ENCODE data around the gene ZBED1.
"Not testable (repeated sequence)": the region's sequence is repeated elsewhere in the genome, so short reads cannot be mapped to it uniquely, and the experiment has no call there.

The ZBED1 gene

GRCh38 chrX:2483398-2484060, 17.2 kb downstream of the ZBED1 start:
- peaks cover 27% of the 10 kb centered on the region for H3K36me3 ChIP-seq (ENCODE audit: control insufficient read depth, insufficient read depth, low read length)
- H3K9ac ChIP-seq (ENCODE audit: low read depth, low read length) = no peak overlapping the region
- no peaks in the 10 kb centered on the region for H3K27me3 ChIP-seq (ENCODE audit: control insufficient read depth, insufficient read depth, low read length)
- H3K9me3 ChIP-seq (ENCODE audit: control insufficient read depth, insufficient read depth, low read length) = no peaks in the 10 kb centered on the region
- no peak overlapping the region for H3K27ac ChIP-seq (ENCODE audit: low read depth, low read length)
- no peak overlapping the region for H3K4me3 ChIP-seq (ENCODE audit: low read depth, low read length)
- H3K4me1 ChIP-seq (ENCODE audit: control insufficient read depth, insufficient read depth, low read length) = peaks cover 10% of the 10 kb centered on the region

- H3K9me3 ChIP-seq (ENCODE audit: control insufficient read depth, insufficient read depth, low read length); H3K4me3 ChIP-seq (ENCODE audit: low read depth, low read length); H3K9ac ChIP-seq (ENCODE audit: low read depth, low read length); H3K36me3 ChIP-seq (ENCODE audit: control insufficient read depth, insufficient read depth, low read length); H3K27ac ChIP-seq (ENCODE audit: low read depth, low read length); H3K27me3 ChIP-seq (ENCODE audit: control insufficient read depth, insufficient read depth, low read length): not testable (repeated sequence)
- peaks cover 10% of the 10 kb centered on the region for H3K4me1 ChIP-seq (ENCODE audit: control insufficient read depth, insufficient read depth, low read length)
These were observed 19.2 kb downstream of the ZBED1 start for GRCh38 chrX:2481597-2481996.

- H3K9ac ChIP-seq (ENCODE audit: low read depth, low read length); H3K27ac ChIP-seq (ENCODE audit: low read depth, low read length); H3K9me3 ChIP-seq (ENCODE audit: control insufficient read depth, insufficient read depth, low read length); H3K36me3 ChIP-seq (ENCODE audit: control insufficient read depth, insufficient read depth, low read length); H3K4me1 ChIP-seq (ENCODE audit: control insufficient read depth, insufficient read depth, low read length); H3K27me3 ChIP-seq (ENCODE audit: control insufficient read depth, insufficient read depth, low read length); H3K4me3 ChIP-seq (ENCODE audit: low read depth, low read length): not testable (repeated sequence)
These were observed 20.8 kb downstream of the ZBED1 start for GRCh38 chrX:2479982-2480381.

- H3K9ac ChIP-seq (ENCODE audit: low read depth, low read length) = no peak overlapping the region
- H3K36me3 ChIP-seq (ENCODE audit: control insufficient read depth, insufficient read depth, low read length) = 0 out of 2 replicates have a peak, but pooled peaks cover 1% of the 10 kb centered on the region
- no peak overlapping the region for H3K4me3 ChIP-seq (ENCODE audit: low read depth, low read length)
- H3K9me3 ChIP-seq (ENCODE audit: control insufficient read depth, insufficient read depth, low read length) = no peaks in the 10 kb centered on the region
- peaks cover 2% of the 10 kb centered on the region for H3K4me1 ChIP-seq (ENCODE audit: control insufficient read depth, insufficient read depth, low read length)
- no peaks in the 10 kb centered on the region for H3K27me3 ChIP-seq (ENCODE audit: control insufficient read depth, insufficient read depth, low read length)
- no peak overlapping the region for H3K27ac ChIP-seq (ENCODE audit: low read depth, low read length)
These were observed 21.4 kb downstream of the ZBED1 start for GRCh38 chrX:2479420-2479780.

- Histone ChIP-seq H3K27me3 (ENCODE audit: control insufficient read depth, insufficient read depth, low read length) (no peaks in the 10 kb centered on the region), H3K9ac (ENCODE audit: low read depth, low read length) (no peak overlapping the region), H3K9me3 (ENCODE audit: control insufficient read depth, insufficient read depth, low read length) (no peaks in the 10 kb centered on the region), H3K36me3 (ENCODE audit: control insufficient read depth, insufficient read depth, low read length) (no peaks in the 10 kb centered on the region), H3K4me1 (ENCODE audit: control insufficient read depth, insufficient read depth, low read length) (no peaks in the 10 kb centered on the region), H3K4me3 (ENCODE audit: low read depth, low read length) (no peak overlapping the region), H3K27ac (ENCODE audit: low read depth, low read length) (no peak overlapping the region)
These were observed 22.0 kb downstream of the ZBED1 start for GRCh38 chrX:2478546-2479419.

GRCh38 chrX:2477313-2477712, 23.5 kb downstream of the ZBED1 start:
- H3K4me1 ChIP-seq (ENCODE audit: control insufficient read depth, insufficient read depth, low read length); H3K9ac ChIP-seq (ENCODE audit: low read depth, low read length); H3K27ac ChIP-seq (ENCODE audit: low read depth, low read length); H3K27me3 ChIP-seq (ENCODE audit: control insufficient read depth, insufficient read depth, low read length); H3K36me3 ChIP-seq (ENCODE audit: control insufficient read depth, insufficient read depth, low read length); H3K4me3 ChIP-seq (ENCODE audit: low read depth, low read length); H3K9me3 ChIP-seq (ENCODE audit: control insufficient read depth, insufficient read depth, low read length): not testable (repeated sequence)

- Histone ChIP-seq H3K9me3 (ENCODE audit: control insufficient read depth, insufficient read depth, low read length) (no peaks in the 10 kb centered on the region), H3K9ac (ENCODE audit: low read depth, low read length) (no peak overlapping the region), H3K36me3 (ENCODE audit: control insufficient read depth, insufficient read depth, low read length) (no peaks in the 10 kb centered on the region), H3K4me3 (ENCODE audit: low read depth, low read length) (no peak overlapping the region), H3K27me3 (ENCODE audit: control insufficient read depth, insufficient read depth, low read length) (no peaks in the 10 kb centered on the region), H3K4me1 (ENCODE audit: control insufficient read depth, insufficient read depth, low read length) (no peaks in the 10 kb centered on the region), H3K27ac (ENCODE audit: low read depth, low read length) (no peak overlapping the region)
These were observed 25.6 kb downstream of the ZBED1 start for GRCh38 chrX:2474963-2475726.

GRCh38 chrX:2474280-2474962, 26.4 kb downstream of the ZBED1 start:
- H3K9ac ChIP-seq (ENCODE audit: low read depth, low read length) = no peak overlapping the region

GRCh38 chrX:2473064-2473463, 27.7 kb downstream of the ZBED1 start:
- not testable (repeated sequence) for H3K4me1 ChIP-seq (ENCODE audit: control insufficient read depth, insufficient read depth, low read length); H3K4me3 ChIP-seq (ENCODE audit: low read depth, low read length); H3K36me3 ChIP-seq (ENCODE audit: control insufficient read depth, insufficient read depth, low read length); H3K27ac ChIP-seq (ENCODE audit: low read depth, low read length); H3K27me3 ChIP-seq (ENCODE audit: control insufficient read depth, insufficient read depth, low read length); H3K9ac ChIP-seq (ENCODE audit: low read depth, low read length)
- H3K9me3 ChIP-seq (ENCODE audit: control insufficient read depth, insufficient read depth, low read length) = peaks cover 11% of the 10 kb centered on the region; the same call in 1 of the 2 replicates

More at GRCh38 chrX:2474280-2474962, 26.4 kb downstream of the ZBED1 start:
- H3K36me3 ChIP-seq (ENCODE audit: control insufficient read depth, insufficient read depth, low read length) = peaks cover 5% of the 10 kb centered on the region; the same call in 1 of the 2 replicates
- peaks cover 4% of the 10 kb centered on the region; the same call in 1 of the 2 replicates for H3K9me3 ChIP-seq (ENCODE audit: control insufficient read depth, insufficient read depth, low read length)
- no peaks in the 10 kb centered on the region for H3K4me1 ChIP-seq (ENCODE audit: control insufficient read depth, insufficient read depth, low read length)
- no peak overlapping the region for H3K4me3 ChIP-seq (ENCODE audit: low read depth, low read length)
- no peaks in the 10 kb centered on the region for H3K27me3 ChIP-seq (ENCODE audit: control insufficient read depth, insufficient read depth, low read length)
- no peak overlapping the region for H3K27ac ChIP-seq (ENCODE audit: low read depth, low read length)

- Histone ChIP-seq H3K4me1 (ENCODE audit: control insufficient read depth, insufficient read depth, low read length) (no peaks in the 10 kb centered on the region), H3K27me3 (ENCODE audit: control insufficient read depth, insufficient read depth, low read length) (no peaks in the 10 kb centered on the region), H3K9me3 (ENCODE audit: control insufficient read depth, insufficient read depth, low read length) (peaks cover 13% of the 10 kb centered on the region; the same call in 1 of the 2 replicates), H3K36me3 (ENCODE audit: control insufficient read depth, insufficient read depth, low read length) (peaks cover 5% of the 10 kb centered on the region; the same call in 1 of the 2 replicates), H3K4me3 (ENCODE audit: low read depth, low read length) (no peak overlapping the region), H3K27ac (ENCODE audit: low read depth, low read length) (no peak overlapping the region), H3K9ac (ENCODE audit: low read depth, low read length) (no peak overlapping the region)
These were observed 29.1 kb downstream of the ZBED1 start for GRCh38 chrX:2471641-2472040.

All from HUES48 (cell line).